ENCODE measurements around the gene HAO2.
"Not testable (repeated sequence)": the region's sequence is repeated elsewhere in the genome, so short reads cannot be mapped to it uniquely, and the experiment has no call there.

HAO2 gene

GRCh38 chr1:119347858-119348257 lies 20.7 kb upstream of the HAO2 start:
- DNase-seq = peak; percentile 62

DNA sequence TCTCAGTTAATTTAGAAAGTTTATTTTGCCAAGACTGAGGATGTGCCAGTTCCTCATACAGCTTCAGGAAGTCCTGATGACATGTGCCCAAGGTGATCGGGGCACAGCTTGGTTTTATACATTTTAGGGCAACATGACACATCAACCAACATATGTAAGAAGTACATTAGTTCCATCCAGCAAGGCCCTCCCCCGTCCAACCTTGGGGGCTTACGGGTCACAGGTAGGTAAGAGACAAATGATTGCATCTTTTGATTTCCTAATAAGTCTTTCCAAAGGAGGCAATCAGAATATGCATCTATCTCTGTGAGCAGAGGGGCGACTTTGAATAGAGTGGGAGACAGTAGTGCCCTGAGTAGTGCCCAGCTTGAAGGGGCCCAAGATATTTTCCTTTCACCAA lies 19.6 kb upstream of the HAO2 start:
- no peak for DNase-seq

DNA sequence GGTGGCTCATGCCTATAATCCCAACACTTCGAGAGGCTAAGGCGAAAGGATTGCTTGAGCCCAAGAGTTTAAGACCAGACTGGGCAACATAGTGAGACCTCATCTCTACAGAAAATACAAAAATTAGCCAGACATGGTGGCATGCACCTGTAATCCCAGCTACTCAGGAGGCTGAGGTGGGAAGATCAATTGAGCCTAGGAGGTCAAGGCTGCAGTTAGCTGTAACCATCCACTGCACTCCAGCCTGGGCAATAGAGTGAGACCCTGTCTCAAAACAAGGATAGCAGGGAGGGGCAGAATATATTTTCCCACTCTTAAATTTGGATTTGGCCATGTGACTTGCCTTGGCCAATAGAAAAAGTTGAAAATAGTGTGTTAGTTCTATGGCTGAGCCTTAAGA lies 17.7 kb upstream of the HAO2 start:
- not testable (repeated sequence) for DNase-seq

DNA sequence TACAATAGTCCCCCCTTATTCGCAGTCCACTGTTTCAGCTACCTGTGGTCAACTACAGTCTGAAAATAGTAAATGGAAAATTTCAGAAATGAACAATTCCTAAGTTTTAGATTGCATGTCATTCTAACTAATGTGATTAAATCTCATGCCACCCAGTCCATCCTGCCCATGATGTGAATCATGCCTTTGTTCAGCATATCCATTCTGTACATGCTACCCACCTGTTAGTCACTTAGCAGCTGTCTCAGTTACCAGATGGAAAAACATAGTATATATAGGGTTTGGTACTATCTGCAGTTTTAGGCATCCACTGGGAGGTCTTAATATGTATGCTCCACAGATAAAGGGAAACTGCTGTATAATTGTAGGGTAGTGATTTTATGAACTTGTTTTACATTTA lies 16.6 kb upstream of the HAO2 start:
- no peak for DNase-seq

GRCh38 chr1:119353836-119354235 lies 14.7 kb upstream of the HAO2 start:
- DNase-seq = no peak

DNA sequence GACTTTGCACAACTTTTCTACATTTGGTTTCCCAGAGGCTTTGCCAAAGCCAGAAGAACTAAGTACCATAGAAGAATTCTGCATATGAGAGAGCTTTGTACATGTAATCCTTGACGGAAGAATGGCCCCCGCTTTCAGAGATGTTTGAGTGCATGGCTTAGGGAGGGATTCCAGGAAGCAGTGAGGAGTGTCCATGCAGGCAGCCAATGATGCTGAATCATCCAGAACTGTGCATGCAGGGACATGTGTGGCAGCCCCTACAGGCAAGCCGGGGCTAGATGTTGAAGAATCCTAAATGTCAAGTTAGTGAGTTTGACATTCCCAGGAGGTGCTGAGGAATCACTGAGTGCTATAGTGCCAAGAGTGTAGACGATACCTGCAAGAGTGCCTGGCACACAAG lies 9.9 kb upstream of the HAO2 start:
- DNase-seq = no peak

- no peak for DNase-seq
Observed at GRCh38 chr1:119359730-119360129, 8.9 kb upstream of the HAO2 start.

GRCh38 chr1:119361205-119361604 lies 7.4 kb upstream of the HAO2 start:
- DNase-seq = no peak

DNA sequence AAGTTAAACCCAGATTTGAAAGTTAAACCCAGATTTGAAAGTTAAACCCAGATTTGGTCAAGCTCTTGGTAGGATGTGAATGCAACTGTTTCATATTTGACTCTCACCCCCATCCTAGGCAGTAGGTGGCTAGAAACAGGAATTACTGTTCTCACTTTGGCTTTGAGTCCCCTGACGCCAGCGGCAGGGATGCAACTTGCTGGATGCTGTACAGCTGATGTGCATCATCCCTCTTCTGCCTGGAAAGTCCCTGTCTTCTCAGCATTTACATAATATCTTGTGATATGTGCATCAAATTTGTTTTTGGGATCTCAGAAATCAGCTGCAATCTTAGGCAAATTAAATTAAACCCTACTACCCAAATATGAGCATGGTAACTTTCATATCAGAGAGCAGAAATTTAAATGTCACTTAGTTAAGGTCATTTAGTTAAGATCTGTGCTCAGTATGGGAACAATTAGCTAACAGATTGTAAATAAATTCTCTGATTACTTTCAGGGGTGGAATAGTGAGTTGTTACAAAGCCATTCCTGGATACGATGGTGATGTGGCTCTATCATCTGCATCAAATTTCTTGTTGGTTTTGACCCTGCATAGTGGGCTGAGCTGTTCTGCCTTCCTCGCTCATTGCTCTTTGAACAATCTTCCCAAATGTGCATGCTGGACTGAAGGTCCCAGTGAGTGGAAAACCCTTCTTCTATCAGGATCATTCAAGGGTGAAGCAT lies 6.8 kb upstream of the HAO2 start:
- no peak for DNase-seq

DNA sequence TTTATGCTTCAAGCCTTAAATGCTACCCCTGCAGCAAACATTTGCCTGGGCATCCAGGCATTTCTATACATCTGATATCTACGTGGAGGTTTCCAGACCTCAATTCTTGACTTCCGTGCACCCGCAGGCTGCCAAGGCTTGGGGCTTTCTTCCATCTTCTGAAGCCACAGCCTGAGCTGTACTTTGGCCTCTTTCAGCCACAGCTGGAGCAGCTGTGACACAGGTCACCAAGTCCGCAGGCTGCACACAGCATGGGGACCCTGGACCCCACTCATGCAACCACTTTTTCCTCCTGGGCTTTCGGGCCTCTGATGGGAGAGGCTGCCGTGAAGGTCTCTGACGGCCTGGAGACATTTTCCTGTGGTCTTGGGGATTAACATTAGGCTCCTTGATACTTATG lies 5.4 kb upstream of the HAO2 start:
- no peak for DNase-seq

GRCh38 chr1:119364640-119365039 lies 3.9 kb upstream of the HAO2 start:
- no peak for DNase-seq

DNA sequence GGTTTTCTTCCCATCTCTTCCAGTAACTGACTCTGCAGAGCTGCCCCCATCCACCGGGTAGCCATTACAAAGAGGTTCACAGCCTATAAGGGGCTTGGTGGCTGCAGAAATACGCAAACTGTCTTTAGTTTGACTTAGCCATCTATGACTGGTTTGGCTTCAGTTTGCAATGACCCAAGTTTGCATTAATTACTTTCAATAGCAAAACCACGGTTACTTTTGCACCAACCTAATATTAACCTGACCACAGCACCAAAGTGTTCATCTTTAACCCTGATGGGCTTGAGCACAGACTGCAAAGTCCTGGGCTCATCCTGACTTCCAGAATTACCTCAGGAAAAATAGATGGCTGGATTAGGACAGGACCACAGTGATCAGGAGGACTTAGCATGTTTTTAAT lies 2.2 kb upstream of the HAO2 start:
- DNase-seq = no peak

DNA sequence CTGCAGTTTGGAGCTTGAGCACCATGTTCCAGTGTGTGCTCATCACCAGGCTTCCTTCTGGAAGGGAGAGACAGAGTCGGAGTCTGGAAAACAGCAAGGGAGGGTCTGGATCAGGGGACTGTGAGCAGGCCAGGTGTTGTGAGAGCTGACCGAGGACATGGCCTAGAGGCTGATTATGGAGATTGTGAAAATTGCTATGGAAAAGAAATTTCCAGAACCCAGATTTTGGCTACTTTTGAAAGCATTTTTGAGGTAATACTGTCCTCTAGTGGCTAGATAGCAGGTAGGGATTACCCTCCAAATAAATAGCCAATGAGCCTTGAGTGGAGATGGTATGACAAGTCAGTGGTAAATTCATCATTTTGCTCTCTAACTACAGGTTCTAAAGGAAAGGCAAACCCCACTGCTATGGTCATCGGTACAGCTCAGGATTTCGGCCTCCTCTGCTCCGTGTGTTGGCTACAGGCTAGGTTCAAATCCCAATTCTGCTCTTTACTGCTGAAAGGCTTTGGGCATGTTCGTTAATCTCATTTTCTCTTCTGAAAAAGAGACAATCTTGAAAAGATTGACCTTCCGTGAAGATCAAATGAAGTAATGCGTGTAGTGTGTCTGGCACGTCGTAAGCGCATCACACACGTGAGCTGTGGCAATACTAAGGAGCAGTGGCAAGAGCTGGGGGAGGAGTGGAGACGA lies 1.0 kb upstream of the HAO2 start:
- peak; percentile 19 for DNase-seq

DNA sequence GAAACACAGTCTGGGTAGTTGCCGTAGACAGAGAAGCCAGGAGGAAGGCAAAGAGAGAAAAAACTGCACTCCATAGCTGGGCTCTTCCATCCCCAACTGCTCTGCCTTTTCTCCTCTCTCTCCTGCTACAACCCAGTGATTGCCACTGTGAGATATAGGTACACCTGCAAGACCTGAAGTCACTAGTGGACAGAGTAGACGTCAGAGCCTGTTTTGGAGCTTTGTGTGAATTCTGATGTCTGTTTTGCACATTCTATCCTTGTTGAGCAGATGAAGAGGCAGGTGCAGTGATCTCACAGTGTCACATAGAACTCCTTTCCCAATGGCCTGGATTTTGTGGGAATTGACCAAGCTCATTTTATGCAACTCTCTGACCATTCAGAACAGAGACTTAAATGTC lies 2.2 kb downstream of the HAO2 start:
- DNase-seq = no peak

- no peak for DNase-seq
Observed at GRCh38 chr1:119371815-119372214, 3.2 kb downstream of the HAO2 start.

GRCh38 chr1:119372503-119373086 lies 4.0 kb downstream of the HAO2 start:
- DNase-seq = no peak

DNA sequence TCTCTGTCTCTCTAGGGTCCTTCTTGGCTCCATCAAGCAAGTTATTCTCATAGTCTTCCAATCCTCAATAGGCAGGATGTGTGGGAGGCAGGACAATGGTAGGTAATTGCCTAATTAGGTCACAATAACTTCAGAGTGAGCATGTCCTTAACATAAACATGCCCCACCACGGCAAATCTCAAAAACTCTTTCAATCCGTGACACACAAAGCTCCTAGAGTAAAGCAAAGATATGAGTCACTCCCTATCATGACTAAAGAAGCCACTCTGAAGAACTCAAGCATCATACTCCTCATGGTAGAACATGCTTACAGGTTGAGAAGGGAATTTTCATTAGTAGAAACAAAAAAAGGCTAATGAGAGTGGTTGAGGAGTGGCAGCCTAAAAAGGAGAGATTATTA lies 4.9 kb downstream of the HAO2 start:
- DNase-seq = no peak

DNA sequence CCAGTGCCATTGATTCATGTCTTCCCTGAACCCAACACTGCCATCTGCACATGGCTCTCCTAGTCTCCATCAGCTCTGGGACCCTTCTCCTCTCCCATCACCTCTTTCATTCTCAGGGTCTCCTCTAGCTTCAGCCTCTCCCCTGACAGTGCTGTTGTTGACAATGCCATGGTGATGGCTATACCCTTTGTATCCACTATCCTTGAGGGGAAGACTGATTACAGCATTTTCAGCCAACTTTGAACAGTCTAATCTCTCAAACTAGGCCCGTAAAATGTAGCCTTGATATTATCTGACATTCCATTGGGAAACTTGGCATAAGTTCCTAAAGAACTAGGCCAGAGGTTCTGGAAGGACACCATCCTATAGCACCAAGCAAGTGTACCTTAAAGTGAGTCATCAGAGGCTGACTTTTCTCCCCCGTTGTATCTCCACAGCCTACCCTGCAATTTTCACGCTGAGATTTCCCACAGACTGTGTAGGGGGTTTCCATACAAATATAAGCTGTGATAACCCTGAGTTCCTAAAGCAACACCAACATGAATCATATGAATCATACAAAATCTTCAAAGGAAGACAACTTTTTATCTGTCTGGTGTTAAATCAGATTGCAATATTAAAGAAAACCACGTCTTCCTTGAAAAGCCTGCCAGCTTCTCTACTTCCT lies 5.8 kb downstream of the HAO2 start:
- no peak for DNase-seq

- no peak for DNase-seq
Observed at GRCh38 chr1:119375366-119375765, 6.8 kb downstream of the HAO2 start.

- DNase-seq = no peak
Observed at GRCh38 chr1:119376594-119376993, 8.0 kb downstream of the HAO2 start.

DNA sequence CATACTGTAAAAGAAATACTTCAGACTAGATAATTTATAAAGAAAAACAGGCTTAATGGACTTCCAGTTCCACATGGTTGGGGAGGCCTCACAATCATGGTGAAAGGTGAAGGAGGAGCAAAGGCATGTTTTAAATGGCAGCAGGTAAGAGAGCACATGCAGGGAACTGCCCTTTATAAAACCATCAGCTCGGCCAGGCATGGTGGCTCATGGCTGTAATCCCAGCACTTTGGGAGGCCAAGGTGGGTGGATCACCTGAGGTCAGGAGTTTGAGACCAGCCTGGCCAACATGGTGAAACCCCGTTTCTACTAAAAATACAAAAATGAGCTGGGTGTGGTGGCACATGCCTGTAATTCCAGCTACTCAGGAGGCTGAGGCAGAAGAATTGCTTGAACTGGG lies 9.0 kb downstream of the HAO2 start:
- DNase-seq = not testable (repeated sequence)

DNA sequence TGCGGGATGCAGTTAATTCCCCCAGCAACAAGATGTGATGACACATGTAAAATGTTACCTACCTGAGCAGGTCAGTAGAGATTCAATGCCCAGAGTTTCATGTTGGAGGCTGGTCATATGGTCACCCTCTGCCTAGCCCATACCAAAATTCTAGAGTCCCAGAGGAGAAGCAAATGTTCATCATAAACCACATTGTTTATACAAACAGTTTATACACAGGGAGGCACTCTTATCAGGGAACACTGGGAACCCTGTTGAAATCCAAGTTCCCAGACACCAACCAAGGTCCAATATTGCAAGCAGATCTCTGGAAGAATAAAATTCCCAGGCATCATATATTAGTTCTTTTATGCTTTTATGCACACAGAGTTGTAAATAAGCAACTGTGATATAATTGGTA lies 10.5 kb downstream of the HAO2 start:
- no peak for DNase-seq

GRCh38 chr1:119380304-119380703 lies 11.7 kb downstream of the HAO2 start:
- no peak for DNase-seq

Measured in suppressor macrophage treated with lipopolysaccharide for 4 hours (primary cell).